C4-2B (cell line): Measurements from ENCODE around the gene MAGEB17.

Source experiments
- CTCF ChIP-seq: fragments of 450-650 bp; conservative IDR thresholded peaks from 2 replicates; pipeline ENCODE4 v1.5.1; 2017; ENCODE audit warnings: mild to moderate bottlenecking
- ZFX ChIP-seq: fragments of 450-650 bp; IDR thresholded peaks from 2 replicates; pipeline ENCODE4 v1.6.1; 2017

GRCh38 chrX:16208601-16209000 is 41.3 kb downstream of the MAGEB17 start:
- TF ChIP-seq CTCF (no peak), ZFX (no peak)
